GM19468 (cell line): ENCODE data around the gene EML6.
"Not testable (repeated sequence)": the region's sequence is repeated elsewhere in the genome, so short reads cannot be mapped to it uniquely, and the experiment has no call there.

Experiments
- ATAC-seq: cut with Tn5 transposase; IDR thresholded peaks from one replicate; pipeline ENCODE4 v1.9.1; 2021; ENCODE audit warnings: mild to moderate bottlenecking, moderate library complexity, moderate number of reproducible peaks; ENCODE audit not compliant: unreplicated experiment; ENCODE audit errors: extremely low read depth

Gene EML6

GRCh38 chr2:54969940-54970338 lies 246.5 kb downstream of the EML6 start:
- no peak for ATAC-seq

- ATAC-seq: no peak
These were observed 251.7 kb downstream of the EML6 start for GRCh38 chr2:54975175-54975574.

- no peak for ATAC-seq
These were observed 252.4 kb downstream of the EML6 start for GRCh38 chr2:54975598-54976492.

GRCh38 chr2:54977149-54977548 lies 253.7 kb downstream of the EML6 start:
- ATAC-seq: peak; percentile 78

- no peak for ATAC-seq
These were observed 256.0 kb downstream of the EML6 start for GRCh38 chr2:54979321-54980044.

- ATAC-seq: no peak
These were observed 257.9 kb downstream of the EML6 start for GRCh38 chr2:54981385-54981784.

GRCh38 chr2:54983345-54984220 lies 260.1 kb downstream of the EML6 start:
- ATAC-seq: no peak

- no peak for ATAC-seq
These were observed 261.0 kb downstream of the EML6 start for GRCh38 chr2:54984476-54984875.

- ATAC-seq: no peak
These were observed 262.8 kb downstream of the EML6 start for GRCh38 chr2:54986264-54986663.

GRCh38 chr2:54988612-54989011 lies 265.1 kb downstream of the EML6 start:
- no peak for ATAC-seq

GRCh38 chr2:54990694-54991093 lies 267.2 kb downstream of the EML6 start:
- not testable (repeated sequence) for ATAC-seq

- no peak for ATAC-seq
These were observed 272.1 kb downstream of the EML6 start for GRCh38 chr2:54995553-54995952.

- no peak for ATAC-seq
These were observed 274.4 kb downstream of the EML6 start for GRCh38 chr2:54997826-54998225.

GRCh38 chr2:54999182-54999581 lies 275.7 kb downstream of the EML6 start:
- no peak for ATAC-seq

- no peak for ATAC-seq
These were observed 276.9 kb downstream of the EML6 start for GRCh38 chr2:55000341-55000740.

GRCh38 chr2:55001716-55002115 lies 278.3 kb downstream of the EML6 start:
- no peak for ATAC-seq

GRCh38 chr2:55003706-55004639 lies 280.5 kb downstream of the EML6 start:
- no peak for ATAC-seq

GRCh38 chr2:55006306-55006705 lies 282.8 kb downstream of the EML6 start:
- ATAC-seq: no peak

- ATAC-seq: no peak
These were observed 286.0 kb downstream of the EML6 start for GRCh38 chr2:55009277-55010060.
